ENCODE results near the gene PNPLA7.

Gene PNPLA7

GRCh38 chr9:137441289-137441934 lies 108.8 kb downstream of the PNPLA7 start, which contains the start of gene ENTPD8:
Gene ENTPD8, minus strand, starts transcription at chr9:137441357. Its CDS starts 3,072 bp downstream, at chr9:137438285.
- Histone ChIP-seq H3K4me1 (ENCODE audit: control insufficient read depth, insufficient read depth, low read length) (no peaks in the 10 kb centered on the region), H3K9me3 (ENCODE audit: control insufficient read depth, insufficient read depth, low read depth, low read length) (no peaks in the 10 kb centered on the region), H3K27ac (ENCODE audit: extremely low read depth, low read depth, low read length) (no peak within 1 kb of the TSS), H3K36me3 (ENCODE audit: control insufficient read depth in 2 of 2, insufficient read depth in 1 of 2, low read length in 2 of 2) (no peaks in the 10 kb centered on the region), H3K4me3 (ENCODE audit: low read depth, low read length) (peak within 1 kb of the TSS; percentile 41)
- ChIA-PET CTCF (interaction anchor here (0.5 to 3.9 kb wide), 4 partner anchors 18 to 154 kb away, joined by 3 to 35 read pairs (median 16); partner anchors contain the start of genes EXD3 and NOXA1), POLR2A (interaction anchor here (0.6 to 3.2 kb wide), 8 partner anchors 9 to 394 kb away, joined by 3 to 16 read pairs (median 4); partner anchors contain the start of genes EXD3, NOXA1, NRARP and NSMF)
- TF ChIP-seq ZNF350 (tag by site-specific recombination; IDR thresholded peaks at IDR 0.05) (no peak), ZFP69B (tag by site-specific recombination; IDR thresholded peaks at IDR 0.05) (no peak), BCL11B (tag by site-specific recombination; IDR thresholded peaks at IDR 0.05; ENCODE audit: low read depth) (peak; percentile 61; the same call in 1 of the 2 replicates), ZBTB8A (tag by site-specific recombination; IDR thresholded peaks at IDR 0.05) (no peak; the same call in none of the 2 replicates), IKZF3 (tag by site-specific recombination; IDR thresholded peaks at IDR 0.05) (0 out of 2 replicates have a peak, but pooled peaks have one; percentile 16), ZNF302 (tag by site-specific recombination; IDR thresholded peaks at IDR 0.05; ENCODE audit: low read depth) (no peak), ZBTB44 (tag by site-specific recombination; IDR thresholded peaks at IDR 0.05) (no peak), KLF8 (tag by site-specific recombination; IDR thresholded peaks at IDR 0.05) (peak; percentile 89), ZNF488 (tag by site-specific recombination; IDR thresholded peaks at IDR 0.05) (no peak), OVOL3 (tag by site-specific recombination; IDR thresholded peaks at IDR 0.05) (no peak), ZXDB (tag by site-specific recombination; IDR thresholded peaks at IDR 0.05) (peak; percentile 48; the same call in 1 of the 2 replicates), ZBTB11 (tag by site-specific recombination; conservative IDR thresholded peaks at IDR 0.05; ENCODE audit: low read depth) (no peak), ZNF704 (tag by site-specific recombination; IDR thresholded peaks at IDR 0.05) (no peak), ZNF561 (tag by site-specific recombination; IDR thresholded peaks at IDR 0.05; ENCODE audit: borderline replicate concordance) (no peak), ZNF692 (tag by site-specific recombination; IDR thresholded peaks at IDR 0.05) (peak; percentile 32; the same call in 1 of the 2 replicates), ZNF423 (tag by site-specific recombination; IDR thresholded peaks at IDR 0.05) (peak; percentile 55; the same call in 1 of the 2 replicates), ZNF626 (tag by site-specific recombination; IDR thresholded peaks at IDR 0.05) (no peak), KLF17 (tag by site-specific recombination; IDR thresholded peaks at IDR 0.05) (peak; percentile 53; the same call in 1 of the 2 replicates), ZNF585B (tag by site-specific recombination; IDR thresholded peaks at IDR 0.05) (no peak), ZNF433 (tag by site-specific recombination; IDR thresholded peaks at IDR 0.05; ENCODE audit: low read depth) (no peak), ZBTB26 (tag by site-specific recombination; optimal IDR thresholded peaks at IDR 0.05) (peak; percentile 38), ZNF596 (tag by site-specific recombination; IDR thresholded peaks at IDR 0.05) (no peak), ZNF292 (tag by site-specific recombination; IDR thresholded peaks at IDR 0.05; ENCODE audit: borderline replicate concordance, low read depth) (no peak), ZNF398 (tag by site-specific recombination; IDR thresholded peaks at IDR 0.05) (peak; percentile 74)

Measured in HEK293 (cell line).